ENCODE results near the gene POLA2.

Gene POLA2, protein sequence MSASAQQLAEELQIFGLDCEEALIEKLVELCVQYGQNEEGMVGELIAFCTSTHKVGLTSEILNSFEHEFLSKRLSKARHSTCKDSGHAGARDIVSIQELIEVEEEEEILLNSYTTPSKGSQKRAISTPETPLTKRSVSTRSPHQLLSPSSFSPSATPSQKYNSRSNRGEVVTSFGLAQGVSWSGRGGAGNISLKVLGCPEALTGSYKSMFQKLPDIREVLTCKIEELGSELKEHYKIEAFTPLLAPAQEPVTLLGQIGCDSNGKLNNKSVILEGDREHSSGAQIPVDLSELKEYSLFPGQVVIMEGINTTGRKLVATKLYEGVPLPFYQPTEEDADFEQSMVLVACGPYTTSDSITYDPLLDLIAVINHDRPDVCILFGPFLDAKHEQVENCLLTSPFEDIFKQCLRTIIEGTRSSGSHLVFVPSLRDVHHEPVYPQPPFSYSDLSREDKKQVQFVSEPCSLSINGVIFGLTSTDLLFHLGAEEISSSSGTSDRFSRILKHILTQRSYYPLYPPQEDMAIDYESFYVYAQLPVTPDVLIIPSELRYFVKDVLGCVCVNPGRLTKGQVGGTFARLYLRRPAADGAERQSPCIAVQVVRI

DNA sequence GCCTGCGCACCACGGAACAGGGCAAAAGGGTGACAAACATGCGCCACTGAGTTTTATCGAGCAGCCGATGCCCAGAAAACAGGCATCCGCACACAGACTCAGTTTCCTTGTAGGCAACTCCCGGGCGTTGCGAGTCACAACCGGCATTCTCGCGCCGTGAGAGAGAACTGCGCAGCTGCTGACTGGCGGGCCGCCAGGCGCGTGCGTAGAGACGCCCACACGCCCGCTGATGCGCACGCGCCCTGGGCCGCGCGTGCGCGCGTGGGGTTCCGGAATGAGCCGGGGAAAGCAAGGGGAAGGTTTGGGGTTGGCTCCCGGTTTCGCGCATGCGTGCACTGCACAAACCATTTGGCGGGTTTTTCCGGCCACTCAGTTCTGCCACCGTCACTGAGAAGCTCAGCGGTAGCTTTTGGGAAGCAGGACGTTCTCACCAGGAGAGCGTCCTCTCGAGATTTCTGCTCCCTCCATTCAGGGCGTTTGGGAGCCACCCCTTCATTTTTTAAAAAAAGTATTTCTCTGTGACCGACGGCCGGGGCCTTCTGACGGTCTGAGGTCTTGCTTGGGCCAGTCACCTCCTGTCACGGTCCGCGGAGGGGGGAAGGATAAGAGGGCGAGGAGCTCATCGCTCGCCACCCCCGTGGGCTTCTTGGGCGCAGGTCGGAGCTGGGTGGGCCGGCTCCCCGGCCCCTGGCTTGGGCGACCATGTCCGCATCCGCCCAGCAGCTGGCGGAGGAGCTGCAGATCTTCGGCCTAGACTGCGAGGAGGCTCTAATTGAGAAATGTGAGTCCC is at the start of gene POLA2:
TSS of gene POLA2 (plus strand) at position 372 of the 790 bp plus-strand sequence. CDS start at position 703, 331 bp downstream.
- Mint-ChIP-seq H3K27me3 (no peaks in the 10 kb centered on the region), H3K9me3 (no peaks in the 10 kb centered on the region), H3K4me1 (peaks cover 19% of the 10 kb centered on the region), H3K36me3 (peaks cover 11% of the 10 kb centered on the region), H3K4me3 (peak within 1 kb of the TSS; percentile 74), H3K27ac (peak within 1 kb of the TSS; percentile 83)
- ATAC-seq (ENCODE audit: low read depth), result peak; percentile 88
- peak; percentile 88 to 96 for DNase-seq (ENCODE audit: low spot score in 2 of 2)

DNA sequence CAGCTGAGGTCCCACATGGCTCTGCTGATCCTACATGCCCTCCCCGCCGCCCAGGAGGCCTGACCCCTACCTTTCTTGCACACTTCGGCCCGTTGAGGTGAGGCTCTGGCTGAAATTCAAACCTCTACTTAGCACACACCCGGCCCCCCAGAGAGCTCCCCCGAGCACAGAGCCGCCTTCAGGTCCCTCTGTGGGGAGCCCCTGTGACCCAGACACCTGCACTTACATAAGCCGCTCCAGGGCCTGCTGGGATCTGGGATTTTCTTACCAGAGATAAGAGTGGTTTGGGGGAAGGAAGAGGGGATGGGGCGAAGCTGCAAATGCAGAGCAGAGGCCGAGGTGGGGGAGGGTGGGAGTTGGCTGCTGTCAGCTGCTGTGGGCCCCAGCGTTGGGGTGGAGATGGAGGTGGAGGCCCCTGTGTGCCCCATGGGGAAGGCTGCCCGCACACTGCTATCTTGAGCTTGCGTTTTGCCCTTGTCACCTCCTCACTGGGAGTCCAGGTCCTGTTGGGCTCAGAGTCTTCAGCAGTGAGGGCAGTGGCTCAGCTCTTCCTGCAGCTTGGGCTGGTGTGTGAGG is 49.4 kb upstream of the POLA2 start:
- H3K4me3 Mint-ChIP-seq, result no peak overlapping the region
- H3K27me3 Mint-ChIP-seq, result peaks cover 3% of the 10 kb centered on the region
- H3K9me3 Mint-ChIP-seq, result peaks cover 2% of the 10 kb centered on the region
- DNase-seq (ENCODE audit: low spot score in 2 of 2) (no peak), ATAC-seq (ENCODE audit: low read depth) (no peak)
- H3K4me1 Mint-ChIP-seq, result peaks cover 12% of the 10 kb centered on the region
- H3K36me3 Mint-ChIP-seq, result peaks cover 27% of the 10 kb centered on the region
- no peak overlapping the region for H3K27ac Mint-ChIP-seq

DNA sequence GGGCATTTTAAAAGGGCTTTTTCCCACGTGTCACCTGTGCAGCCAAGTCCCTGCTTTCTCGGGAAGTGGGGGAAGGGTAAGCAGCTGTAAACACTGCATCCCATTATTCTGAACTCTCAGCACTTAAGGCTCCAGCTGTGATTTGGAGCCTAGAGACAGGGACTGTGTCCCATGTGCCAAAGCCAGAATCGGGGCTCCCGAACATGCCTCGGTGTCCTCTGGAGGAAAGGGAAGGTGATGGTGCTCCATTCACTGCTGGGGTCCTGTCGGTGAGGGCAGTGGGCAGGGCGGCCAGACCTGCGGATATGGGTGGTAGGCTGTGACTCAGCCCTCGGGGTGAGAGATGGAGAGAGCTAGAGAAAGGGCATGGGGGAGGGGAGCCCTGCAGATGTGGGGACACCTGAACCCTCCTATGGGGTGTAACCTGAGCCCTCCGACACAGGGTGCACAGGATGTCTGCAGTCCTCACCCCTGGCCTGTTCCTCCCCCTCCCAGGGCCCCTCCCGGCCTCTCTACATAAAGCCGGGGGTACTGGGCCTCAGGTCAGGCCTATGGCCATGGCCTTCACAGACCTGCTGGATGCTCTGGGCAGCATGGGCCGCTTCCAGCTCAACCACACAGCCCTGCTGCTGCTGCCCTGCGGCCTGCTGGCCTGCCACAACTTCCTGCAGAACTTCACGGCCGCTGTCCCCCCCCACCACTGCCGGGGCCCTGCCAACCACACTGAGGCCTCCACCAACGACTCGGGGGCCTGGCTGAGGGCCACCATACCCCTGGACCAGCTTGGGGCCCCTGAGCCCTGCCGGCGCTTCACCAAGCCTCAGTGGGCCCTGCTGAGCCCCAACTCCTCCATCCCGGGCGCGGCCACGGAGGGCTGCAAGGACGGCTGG is 48.2 kb upstream of the POLA2 start:
- Mint-ChIP-seq H3K27ac (no peak overlapping the region), H3K4me3 (no peak overlapping the region), H3K4me1 (peaks cover 12% of the 10 kb centered on the region), H3K27me3 (peaks cover 3% of the 10 kb centered on the region), H3K36me3 (peaks cover 23% of the 10 kb centered on the region), H3K9me3 (peaks cover 2% of the 10 kb centered on the region)
- DNase-seq (ENCODE audit: low spot score in 2 of 2), result no peak
- ATAC-seq (ENCODE audit: low read depth), result no peak

DNA sequence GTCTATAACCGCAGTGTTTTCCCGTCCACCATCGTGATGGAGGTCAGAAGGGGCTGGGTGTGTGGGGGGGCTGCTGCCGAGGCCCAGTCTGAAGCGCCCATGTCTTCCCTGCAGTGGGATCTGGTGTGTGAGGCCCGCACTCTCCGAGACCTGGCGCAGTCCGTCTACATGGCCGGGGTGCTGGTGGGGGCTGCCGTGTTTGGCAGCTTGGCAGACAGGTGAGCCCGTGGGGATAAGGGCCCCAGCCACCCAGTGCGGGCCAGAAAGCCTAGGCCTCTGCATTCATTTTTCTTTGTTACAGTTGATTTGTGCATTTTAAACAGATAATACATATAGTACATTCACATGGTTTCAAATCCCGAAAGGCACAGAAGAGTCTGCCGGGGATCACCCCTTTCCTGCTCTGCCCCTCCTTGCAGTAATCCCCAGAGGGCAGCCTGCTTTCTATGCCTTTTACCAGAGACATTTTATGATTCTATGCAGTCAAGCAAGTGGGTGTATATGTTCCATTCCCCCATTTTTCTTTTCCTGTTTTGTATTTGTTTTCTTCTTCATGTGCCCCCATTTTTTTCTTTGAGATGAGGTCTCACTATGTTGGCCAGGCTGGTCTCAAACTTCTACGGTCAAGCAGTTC is 47.4 kb upstream of the POLA2 start:
- Mint-ChIP-seq H3K4me1 (peaks cover 12% of the 10 kb centered on the region), H3K27me3 (peaks cover 3% of the 10 kb centered on the region), H3K4me3 (no peak overlapping the region), H3K27ac (no peak overlapping the region), H3K9me3 (peaks cover 2% of the 10 kb centered on the region), H3K36me3 (peaks cover 17% of the 10 kb centered on the region)
- no peak for ATAC-seq (ENCODE audit: low read depth)
- no peak for DNase-seq (ENCODE audit: low spot score in 2 of 2)

DNA sequence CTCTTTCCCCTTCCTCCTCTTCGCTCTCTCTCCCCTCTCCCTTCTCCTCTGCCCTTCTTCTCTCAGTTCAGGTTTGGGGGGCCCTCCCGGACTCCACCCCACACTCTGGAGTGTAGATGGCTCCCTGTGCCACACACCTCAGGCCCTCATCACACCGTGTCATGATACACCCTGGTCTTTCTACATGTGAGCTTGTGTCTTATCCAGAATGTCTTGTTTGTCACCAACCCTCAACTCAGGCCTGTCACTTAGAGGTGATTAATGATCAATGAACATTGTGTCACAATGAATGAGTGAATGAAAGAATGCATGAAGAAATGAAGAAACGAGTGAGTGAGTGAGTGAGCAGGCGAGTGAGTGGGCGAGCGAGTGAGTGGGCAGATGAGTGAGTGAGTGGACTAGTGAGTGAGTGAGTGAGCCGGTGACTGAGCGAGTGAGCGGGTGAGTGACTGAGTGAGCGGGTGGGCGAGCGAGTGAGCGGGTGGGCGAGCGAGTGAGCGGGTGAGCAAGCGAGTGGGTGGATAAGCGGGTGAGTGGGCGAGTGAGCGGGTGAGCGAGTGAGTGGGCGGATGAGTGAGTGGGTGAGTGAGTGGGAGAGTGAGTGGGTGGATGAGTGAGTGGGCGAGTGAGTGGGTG is 46.2 kb upstream of the POLA2 start:
- peaks cover 2% of the 10 kb centered on the region for H3K9me3 Mint-ChIP-seq
- H3K27ac Mint-ChIP-seq, result peak overlapping the region; percentile 81
- no peak overlapping the region for H3K4me3 Mint-ChIP-seq
- H3K27me3 Mint-ChIP-seq, result peaks cover 3% of the 10 kb centered on the region
- H3K4me1 Mint-ChIP-seq, result peaks cover 12% of the 10 kb centered on the region
- ATAC-seq (ENCODE audit: low read depth) (no peak), DNase-seq (ENCODE audit: low spot score in 2 of 2) (no peak)
- H3K36me3 Mint-ChIP-seq, result peaks cover 10% of the 10 kb centered on the region

DNA sequence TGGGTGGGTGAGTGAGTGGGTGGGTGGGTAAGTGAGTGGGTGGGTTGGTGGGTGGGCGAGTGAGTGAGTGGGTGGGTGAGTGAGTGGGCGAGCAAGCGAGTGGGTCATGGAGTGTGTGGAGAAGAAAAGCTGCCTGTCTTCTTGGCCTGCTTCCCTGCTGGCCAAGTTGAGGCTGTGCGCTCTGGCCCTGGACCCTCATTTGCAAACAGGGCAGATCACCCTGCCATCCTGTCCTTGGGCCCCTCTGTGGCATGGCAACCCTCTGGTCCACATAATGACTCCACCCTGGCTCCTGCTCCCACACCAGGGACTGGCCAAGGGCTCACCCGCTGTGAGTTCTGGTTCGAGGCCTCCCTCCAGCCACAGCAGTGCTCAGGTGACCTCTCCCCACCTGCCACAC is 44.9 kb upstream of the POLA2 start:
- H3K4me1 Mint-ChIP-seq, result peaks cover 12% of the 10 kb centered on the region
- no peak overlapping the region for H3K27ac Mint-ChIP-seq
- ATAC-seq (ENCODE audit: low read depth), result no peak

DNA sequence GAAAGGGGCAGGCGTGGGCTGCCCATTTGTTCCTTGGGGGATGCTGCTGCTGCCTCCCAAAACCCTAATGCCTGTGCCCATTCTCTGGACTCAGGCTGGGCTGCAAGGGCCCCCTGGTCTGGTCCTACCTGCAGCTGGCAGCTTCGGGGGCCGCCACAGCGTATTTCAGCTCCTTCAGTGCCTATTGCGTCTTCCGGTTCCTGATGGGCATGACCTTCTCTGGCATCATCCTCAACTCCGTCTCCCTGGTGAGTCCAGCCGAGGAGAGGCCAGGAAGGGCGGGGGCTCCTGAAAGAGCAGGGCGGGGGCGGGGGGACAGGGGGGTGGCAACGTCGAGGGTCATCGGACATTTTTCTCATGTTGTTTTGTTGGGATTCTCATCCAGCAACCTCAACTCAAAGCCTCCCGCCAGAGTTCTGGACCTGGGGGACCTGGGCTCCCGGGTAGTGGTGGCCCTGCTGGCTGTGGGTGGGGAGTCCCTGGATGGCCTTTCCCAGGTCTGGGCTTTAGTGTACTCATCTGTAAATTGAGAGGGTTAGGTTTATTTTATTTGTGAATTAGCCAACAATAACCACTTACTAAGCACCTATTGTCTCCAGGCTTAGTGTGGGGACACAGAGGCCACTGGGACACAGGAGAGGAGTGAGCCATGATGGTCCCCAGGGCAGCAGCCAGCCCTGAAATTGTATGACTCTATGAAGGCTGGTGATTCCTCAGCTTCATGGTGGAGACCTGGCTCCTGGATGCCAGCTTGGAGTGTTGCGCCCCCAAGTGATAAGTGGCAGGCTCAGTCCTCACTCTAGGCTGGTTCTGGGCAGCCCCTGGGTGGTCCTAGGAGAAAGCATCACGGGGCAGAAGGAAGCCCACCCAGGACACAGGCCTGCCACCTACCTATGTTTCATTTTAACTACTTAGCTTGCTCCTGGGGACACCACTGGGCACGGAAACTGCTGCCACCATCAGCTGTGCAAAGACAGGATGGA is 44.0 kb upstream of the POLA2 start:
- Mint-ChIP-seq H3K4me1 (peaks cover 12% of the 10 kb centered on the region), H3K36me3 (peaks cover 4% of the 10 kb centered on the region), H3K27me3 (peaks cover 3% of the 10 kb centered on the region), H3K9me3 (peaks cover 2% of the 10 kb centered on the region), H3K4me3 (no peak overlapping the region), H3K27ac (no peak overlapping the region)
- DNase-seq (ENCODE audit: low spot score in 2 of 2) (no peak), ATAC-seq (ENCODE audit: low read depth) (no peak)

More for the DNA sequence above, 44.9 kb upstream of the POLA2 start:
- Mint-ChIP-seq H3K9me3 (peaks cover 2% of the 10 kb centered on the region), H3K4me3 (no peak overlapping the region), H3K27me3 (peaks cover 3% of the 10 kb centered on the region), H3K36me3 (peaks cover 4% of the 10 kb centered on the region)
- no peak for DNase-seq (ENCODE audit: low spot score in 2 of 2)

DNA sequence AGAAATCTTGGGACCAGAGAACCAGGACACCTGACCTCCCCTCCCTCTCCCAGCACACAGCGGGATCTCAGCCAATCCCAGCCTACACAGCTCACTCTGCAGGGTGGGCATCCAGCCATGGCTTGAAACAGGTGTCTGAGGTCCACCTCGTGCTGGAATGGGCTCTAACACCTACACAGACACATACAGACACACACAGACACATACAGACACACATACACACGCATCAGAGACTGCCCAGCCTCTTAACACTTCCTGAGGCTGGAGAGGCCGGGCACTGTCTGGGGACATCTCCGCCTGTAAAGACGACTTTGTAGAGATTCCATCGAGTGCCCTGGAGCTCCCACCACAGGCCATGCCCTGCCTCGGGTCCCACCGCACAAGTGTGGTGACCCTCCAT is 43.3 kb upstream of the POLA2 start:
- Mint-ChIP-seq H3K36me3 (peaks cover 4% of the 10 kb centered on the region), H3K27ac (no peak overlapping the region), H3K4me3 (no peak overlapping the region), H3K27me3 (peaks cover 3% of the 10 kb centered on the region), H3K4me1 (peaks cover 9% of the 10 kb centered on the region), H3K9me3 (peaks cover 2% of the 10 kb centered on the region)
- ATAC-seq (ENCODE audit: low read depth) (no peak), DNase-seq (ENCODE audit: low spot score in 2 of 2) (no peak)

DNA sequence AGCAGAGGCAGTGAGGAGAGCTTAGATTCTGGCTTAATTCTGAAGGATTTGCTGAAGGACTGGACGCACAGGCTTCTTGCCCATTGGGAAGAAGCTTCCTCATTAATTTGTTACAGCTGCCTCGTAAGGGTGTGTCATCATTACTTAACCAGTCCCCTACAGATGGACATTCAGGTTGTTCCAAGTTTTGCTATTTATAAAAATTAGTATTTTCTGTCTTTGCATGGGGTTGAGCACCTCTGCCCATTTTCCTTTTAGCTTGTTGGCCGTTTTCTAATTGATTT is 41.9 kb upstream of the POLA2 start:
- no peak for DNase-seq (ENCODE audit: low spot score in 2 of 2)
- Mint-ChIP-seq H3K27me3 (peaks cover 3% of the 10 kb centered on the region), H3K4me3 (no peak overlapping the region), H3K36me3 (peaks cover 4% of the 10 kb centered on the region), H3K27ac (no peak overlapping the region), H3K9me3 (peaks cover 2% of the 10 kb centered on the region), H3K4me1 (peaks cover 5% of the 10 kb centered on the region)
- ATAC-seq (ENCODE audit: low read depth), result no peak

DNA sequence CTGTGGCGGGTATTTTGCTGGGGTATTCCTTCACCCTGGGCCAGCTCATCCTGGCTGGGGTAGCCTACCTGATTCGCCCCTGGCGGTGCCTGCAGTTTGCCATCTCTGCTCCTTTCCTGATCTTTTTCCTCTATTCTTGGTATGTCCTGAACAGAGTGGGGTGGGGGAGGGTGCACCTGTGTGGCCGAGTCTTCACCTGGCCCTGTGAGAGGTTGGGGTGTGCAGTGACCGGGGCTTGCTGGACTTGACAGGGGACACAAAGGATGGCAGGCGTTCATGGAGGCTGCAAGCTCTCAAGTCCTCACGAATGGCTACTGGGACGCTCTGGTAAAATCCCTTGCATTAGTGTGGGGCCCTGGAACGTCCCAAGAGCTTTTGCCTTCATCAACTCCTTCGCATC is 40.7 kb upstream of the POLA2 start:
- H3K9me3 Mint-ChIP-seq, result no peaks in the 10 kb centered on the region
- no peak overlapping the region for H3K4me3 Mint-ChIP-seq
- no peaks in the 10 kb centered on the region for H3K27me3 Mint-ChIP-seq
- H3K4me1 Mint-ChIP-seq, result no peaks in the 10 kb centered on the region
- H3K36me3 Mint-ChIP-seq, result no peaks in the 10 kb centered on the region
- no peak overlapping the region for H3K27ac Mint-ChIP-seq
- ATAC-seq (ENCODE audit: low read depth), result no peak
- DNase-seq (ENCODE audit: low spot score in 2 of 2), result no peak

DNA sequence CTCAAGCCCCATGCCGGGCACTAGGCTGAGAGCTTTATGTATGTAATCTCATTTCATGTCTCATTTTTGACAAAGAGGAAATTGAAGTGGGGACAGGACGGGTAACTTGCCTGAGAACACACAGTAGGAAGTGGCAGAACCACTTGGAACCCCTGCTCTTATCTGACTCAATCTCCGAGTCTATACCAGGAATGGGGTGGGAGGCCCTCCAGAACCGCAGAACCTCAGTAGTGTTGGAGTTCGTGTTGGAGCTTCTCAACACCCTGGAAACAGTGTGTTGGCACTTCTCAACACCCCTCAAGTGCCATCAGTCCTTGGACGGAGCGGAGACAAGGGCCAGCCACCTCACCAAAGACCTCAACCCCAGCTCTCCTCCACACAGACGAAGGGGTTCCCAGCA is 38.8 kb upstream of the POLA2 start:
- Mint-ChIP-seq H3K36me3 (no peaks in the 10 kb centered on the region), H3K4me3 (no peak overlapping the region), H3K4me1 (peaks cover 2% of the 10 kb centered on the region), H3K9me3 (no peaks in the 10 kb centered on the region), H3K27me3 (peaks cover 2% of the 10 kb centered on the region), H3K27ac (no peak overlapping the region)
- ATAC-seq (ENCODE audit: low read depth), result no peak
- DNase-seq (ENCODE audit: low spot score in 2 of 2), result no peak

DNA sequence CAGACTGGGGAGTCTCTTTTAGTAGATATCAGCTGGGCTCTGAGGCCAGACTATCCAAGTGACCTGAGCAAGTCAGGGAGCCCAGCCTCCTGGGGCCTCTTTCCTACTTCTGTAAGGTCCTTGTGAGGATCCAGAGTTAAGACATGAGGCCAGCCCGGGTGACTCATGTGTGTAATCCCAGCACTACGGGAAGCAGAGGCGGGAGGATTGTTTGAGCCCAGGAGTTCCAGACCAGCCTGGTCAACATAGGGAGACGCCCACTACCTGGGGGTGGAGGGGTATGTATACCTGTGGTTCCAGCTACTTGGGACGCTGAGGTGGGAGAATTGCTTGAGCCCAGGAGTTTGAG is 36.9 kb upstream of the POLA2 start:
- Mint-ChIP-seq H3K27ac (no peak overlapping the region), H3K4me1 (peaks cover 2% of the 10 kb centered on the region), H3K36me3 (no peaks in the 10 kb centered on the region), H3K9me3 (peaks cover under 1% of the 10 kb centered on the region), H3K27me3 (peaks cover 2% of the 10 kb centered on the region), H3K4me3 (peak overlapping the region; percentile 79)
- ATAC-seq (ENCODE audit: low read depth), result no peak
- no peak for DNase-seq (ENCODE audit: low spot score in 2 of 2)

Data from memory B cell (primary cell).